GM12873 (cell line): ENCODE measurements around the gene MSH5.

Source experiments
- CTCF ChIP-seq: IDR thresholded peaks from 2 replicates; pipeline ENCODE4 v1.5.1; 2012; ENCODE audit warnings: low read depth, mild to moderate bottlenecking, moderate library complexity, low read length, control low read depth; ENCODE audit not compliant: insufficient read depth; ENCODE audit errors: missing control alignments

The MSH5 gene

GRCh38 chr6:31713991-31714684 lies 25.7 kb upstream of the MSH5 start:
- TF ChIP-seq CTCF = no peak

GRCh38 chr6:31715022-31715958 lies 24.5 kb upstream of the MSH5 start, which contains the start of gene LY6G6D:
LY6G6D (plus strand) TSS chr6:31715348; CDS start chr6:31715356, 8 bp downstream.
- no peak for TF ChIP-seq CTCF

GRCh38 chr6:31717499-31718222 lies 22.1 kb upstream of the MSH5 start:
- no peak for TF ChIP-seq CTCF

- no peak for TF ChIP-seq CTCF
These were observed 21.5 kb upstream of the MSH5 start for GRCh38 chr6:31718265-31718664.

- TF ChIP-seq CTCF = no peak
These were observed 20.8 kb upstream of the MSH5 start for GRCh38 chr6:31719001-31719400.

- TF ChIP-seq CTCF = no peak
These were observed 19.5 kb upstream of the MSH5 start for GRCh38 chr6:31720196-31720770.
